Fibroblast of pulmonary artery (primary cell): Measurements from ENCODE around the gene ZFAND2B.

Experiments used
- DNase-seq: peaks from one replicate; pipeline ENCODE4 v3.0.0-alpha.2; 2010; ENCODE audit warnings: low read depth
- H3K4me3 ChIP-seq: replicated peaks from 2 replicates; pipeline ENCODE4 v1.5.1; 2011; ENCODE audit warnings: low read depth, mild to moderate bottlenecking, control low read depth, low read length, moderate library complexity
- CTCF ChIP-seq: IDR thresholded peaks from 2 replicates; pipeline ENCODE4 v1.5.1; 2011; ENCODE audit warnings: mild to moderate bottlenecking, control low read depth, low read length, inconsistent platforms; ENCODE audit errors: missing control alignments

Gene ZFAND2B

DNA sequence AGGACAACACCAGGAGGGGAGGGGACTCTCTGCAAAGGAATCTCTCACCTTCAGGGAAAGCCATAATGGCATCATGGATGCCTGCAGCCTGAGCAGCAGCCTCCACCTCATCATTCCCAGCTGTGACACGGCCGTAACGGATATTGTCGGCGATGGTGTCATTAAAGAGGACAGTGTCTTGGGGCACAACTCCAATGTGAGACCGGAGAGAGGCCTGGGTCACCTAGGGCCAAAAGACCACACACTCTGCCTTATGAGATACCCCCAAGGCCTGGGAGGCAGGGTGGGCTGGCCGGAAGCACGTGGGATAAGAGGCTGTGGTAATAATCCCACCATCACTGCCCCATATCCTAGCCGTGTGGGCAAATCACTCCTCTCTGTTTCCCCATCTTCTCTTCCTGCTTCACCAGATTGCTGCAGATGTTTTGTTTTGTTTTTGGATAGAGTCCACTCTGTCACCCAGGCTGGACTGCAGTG, 4.3 kb downstream of the ZFAND2B start:
- DNase-seq: no peak
- TF ChIP-seq CTCF: no peak
- H3K4me3 ChIP-seq: no peak overlapping the region

DNA sequence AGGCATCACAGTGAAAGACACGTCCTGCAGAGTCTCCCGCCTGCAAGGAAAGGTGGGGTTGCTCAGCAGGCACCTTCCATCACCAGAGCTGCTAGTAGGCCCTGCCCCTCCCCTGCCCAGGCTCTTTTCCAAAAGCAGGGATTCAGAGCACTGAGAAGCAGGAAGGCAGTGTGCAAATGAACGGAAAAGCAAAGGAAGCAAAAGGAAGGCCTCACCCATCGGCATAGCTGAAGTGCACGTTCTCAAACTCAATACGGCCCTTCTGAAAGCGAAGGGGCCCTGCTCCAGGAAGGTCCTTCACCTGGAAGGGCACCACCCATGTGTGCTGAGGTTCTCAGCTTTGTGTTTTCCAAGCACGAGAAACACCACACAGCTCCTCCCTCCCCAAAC, 6.4 kb downstream of the ZFAND2B start:
- DNase-seq: no peak
- no peak for TF ChIP-seq CTCF
- no peak overlapping the region for H3K4me3 ChIP-seq

DNA sequence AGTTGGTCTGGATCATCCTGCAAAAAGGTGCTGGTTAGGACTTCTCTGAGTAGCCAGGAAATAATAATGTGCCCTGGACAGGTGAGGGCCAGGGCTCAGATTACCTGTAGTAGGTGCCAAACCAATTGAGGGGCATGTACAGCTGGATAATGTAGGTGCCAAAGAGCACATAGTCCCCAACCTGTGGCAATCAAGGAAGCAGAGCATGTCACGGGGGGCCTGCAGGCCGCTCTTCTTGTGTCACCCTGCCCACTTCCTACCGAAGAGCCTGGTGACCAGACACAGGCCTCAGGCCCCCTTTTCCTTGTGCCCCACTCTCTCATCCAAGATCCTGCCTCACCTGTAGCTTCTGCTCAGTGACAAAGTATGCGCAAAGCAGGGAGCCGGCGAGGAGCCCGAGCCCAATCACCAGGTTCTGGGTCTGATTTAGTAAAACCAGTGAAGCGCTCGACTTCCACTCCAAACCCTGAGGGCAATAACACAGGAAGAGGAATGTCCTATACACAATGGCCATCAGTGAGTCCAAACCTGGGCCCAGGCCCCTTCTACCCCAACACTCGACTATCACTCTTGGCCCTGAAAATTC, 7.0 kb downstream of the ZFAND2B start:
- H3K4me3 ChIP-seq: no peak overlapping the region
- no peak for DNase-seq
- TF ChIP-seq CTCF: no peak

- no peak for TF ChIP-seq CTCF
- no peak for DNase-seq
- H3K4me3 ChIP-seq: no peak overlapping the region
Observed at GRCh38 chr2:219214141-219214540, 7.6 kb downstream of the ZFAND2B start.

- no peak for DNase-seq
- TF ChIP-seq CTCF: no peak
- H3K4me3 ChIP-seq: no peak overlapping the region
Observed at GRCh38 chr2:219214786-219215185, 8.2 kb downstream of the ZFAND2B start.

DNA sequence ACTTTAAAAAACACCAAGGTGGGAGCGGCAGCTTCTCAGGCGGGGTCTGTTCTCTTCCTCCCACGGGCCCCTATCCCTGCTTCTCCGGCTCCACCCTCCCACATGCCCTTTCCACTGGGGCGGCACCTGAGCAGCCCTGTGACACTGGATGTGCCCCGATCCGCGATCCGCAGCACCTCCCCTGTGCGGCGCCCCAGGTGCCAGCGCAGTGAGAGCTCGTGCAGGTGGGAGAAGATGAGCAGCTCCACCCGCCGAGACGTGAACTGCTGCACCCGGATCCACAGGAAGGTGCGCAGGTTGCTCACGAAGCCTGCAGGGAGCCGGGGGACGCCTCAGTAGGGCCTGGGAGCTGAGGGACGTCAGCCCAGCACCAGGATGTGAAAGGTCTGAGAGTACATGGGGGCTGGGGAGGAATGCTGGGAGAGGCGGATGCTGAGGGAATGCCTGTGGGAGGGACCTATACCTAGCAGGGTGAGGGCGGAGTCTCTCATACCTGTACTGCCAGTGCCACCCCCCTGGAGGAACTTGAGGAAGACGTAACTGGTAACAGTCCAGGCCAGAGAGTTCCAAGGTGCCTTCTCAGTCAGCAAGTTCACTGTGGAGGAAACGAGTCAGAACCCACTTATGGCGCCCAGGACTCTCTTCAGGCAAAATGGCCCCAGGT, 9.4 kb downstream of the ZFAND2B start:
- TF ChIP-seq CTCF: no peak

GRCh38 chr2:219216535-219216915, 9.9 kb downstream of the ZFAND2B start:
- no peak for DNase-seq
- no peak for TF ChIP-seq CTCF
- H3K4me3 ChIP-seq: no peak overlapping the region

More for the DNA sequence above, 9.4 kb downstream of the ZFAND2B start:
- H3K4me3 ChIP-seq: no peak overlapping the region
- DNase-seq: no peak
